Measurements from ENCODE around the gene DDX41.

GRCh38 chr5:177487144-177487543, 29.6 kb downstream of the DDX41 start:
- TF ChIP-seq POLR2AphosphoS5 (IDR thresholded peaks at IDR 0.05; ENCODE audit: low read depth, low read length), result no peak
- TF ChIP-seq POLR2A (IDR thresholded peaks at IDR 0.05; ENCODE audit: low read depth, low read length), result no peak
